GM10248 (cell line): Measurements from ENCODE around the gene PARVB.

Experiments used
- CTCF ChIA-PET: fragments of 300-600 bp; sonication (Branson Sonifier 250); formaldehyde crosslinking; extraction: SDS; loops from one replicate; lab custom pipeline; 2021; ENCODE audit warnings: antibody characterized with exemption; lab: Yijun Ruan, JAX
- POLR2A ChIA-PET: fragments of 350-650 bp; sonication (Branson Sonifier 250); formaldehyde crosslinking; extraction: SDS; loops from one replicate; lab custom pipeline; 2020; ENCODE audit warnings: antibody characterized with exemption; lab: Yijun Ruan, JAX
- DNase-seq: peaks from one replicate; pipeline ENCODE4 v3.0.0; 2012; ENCODE audit errors: extremely low spot score
- CTCF ChIP-seq: IDR thresholded peaks from 2 replicates; pipeline ENCODE4 v1.5.1; 2012; ENCODE audit warnings: mild to moderate bottlenecking, low read depth; ENCODE audit errors: extremely low read depth, missing control alignments, control extremely low read depth

PARVB gene

GRCh38 chr22:44071781-44072326 is 47.8 kb downstream of the PARVB start:
- POLR2A ChIA-PET, result interaction anchor here (0.9 kb wide), 1 partner anchor 10 kb away, joined by 3 read pairs; no protein-coding TSS in a partner anchor
- no peak for TF ChIP-seq CTCF
- CTCF ChIA-PET, result interaction anchor here (0.8 to 12.4 kb wide), 3 partner anchors 13 to 78 kb away, joined by 3 to 134 read pairs (median 44); no protein-coding TSS in a partner anchor
- no peak for DNase-seq

- DNase-seq, result no peak
- no peak for TF ChIP-seq CTCF
- CTCF ChIA-PET, result interaction anchor here (2.0 to 12.4 kb wide), 2 partner anchors 10 to 81 kb away, joined by 8 to 134 read pairs; no protein-coding TSS in a partner anchor
Measured at GRCh38 chr22:44074337-44074984, 50.4 kb downstream of the PARVB start.

GRCh38 chr22:44075022-44075421 is 50.9 kb downstream of the PARVB start:
- CTCF ChIA-PET, result interaction anchor here (12.4 kb wide), 1 partner anchor 10 kb away, joined by 134 read pairs; no protein-coding TSS in a partner anchor
- no peak for DNase-seq

More at GRCh38 chr22:44074337-44074984, 50.4 kb downstream of the PARVB start:
- POLR2A ChIA-PET, result no interaction called here

GRCh38 chr22:44075670-44076069 is 51.6 kb downstream of the PARVB start:
- CTCF ChIA-PET, result interaction anchor here (0.7 to 12.4 kb wide), 2 partner anchors 9 to 62 kb away, joined by 3 to 134 read pairs; no protein-coding TSS in a partner anchor
- no peak for DNase-seq
- POLR2A ChIA-PET, result no interaction called here
- TF ChIP-seq CTCF, result no peak

More at GRCh38 chr22:44075022-44075421, 50.9 kb downstream of the PARVB start:
- no peak for TF ChIP-seq CTCF
- POLR2A ChIA-PET, result no interaction called here

- no peak for TF ChIP-seq CTCF
- CTCF ChIA-PET, result interaction anchor here (1.0 to 2.0 kb wide), 3 partner anchors 9 to 83 kb away, joined by 3 to 9 read pairs (median 5); no protein-coding TSS in a partner anchor
- no peak for DNase-seq
- POLR2A ChIA-PET, result no interaction called here
Measured at GRCh38 chr22:44076825-44077224, 52.7 kb downstream of the PARVB start.
